ENCODE measurements around the gene COL18A1. TPM values are rescaled to one million over a fixed set of nuclear protein-coding genes. Genes with fewer than 3 reads are reported as not detected.

COL18A1 gene
- total and polyA plus RNA-seq, 2 donors (not counting 1 experiment from before 2014, with no cell fraction given), result 15.6 to 24.7 TPM

- H2AFZ ChIP-seq (ENCODE audit: insufficient read depth, low read depth, low read length, poor library complexity, severe bottlenecking), result no peak overlapping the region
- Mint-ChIP-seq H3K4me3 (no peak overlapping the region), H3K9me3 (ENCODE audit: insufficient read depth) (no peaks in the 10 kb centered on the region), H3K27ac (no peak overlapping the region), H3K4me1 (no peaks in the 10 kb centered on the region), H3K27me3 (peaks cover 4% of the 10 kb centered on the region)
- no peak for DNase-seq
- H3K36me3 ChIP-seq (replicated peaks in 1 of 2; ENCODE audit: control extremely low read depth in 1 of 2, control insufficient read depth in 1 of 2, extremely low read depth in 1 of 2, insufficient read depth in 2 of 2, low read length in 1 of 2), result no peaks in the 10 kb centered on the region
- no peaks in the 10 kb centered on the region for H3K4me1 ChIP-seq (ENCODE audit: control insufficient read depth in 2 of 2, insufficient read depth in 2 of 2, low read length in 2 of 2)
- intact Hi-C loops (cut with micrococcal nuclease), result no loop called here
- POLR2A ChIA-PET, result no interaction called here
- no peaks in the 10 kb centered on the region for H3K27me3 ChIP-seq (replicated peaks in 1 of 4; ENCODE audit: control extremely low read depth in 1 of 4, control insufficient read depth in 3 of 4, insufficient read depth in 4 of 4, low read length in 3 of 4)
- no peaks in the 10 kb centered on the region for H3K9me3 ChIP-seq (ENCODE audit: control extremely low read depth in 1 of 3, control insufficient read depth in 2 of 3, insufficient read depth in 1 of 3, low read length in 2 of 3)
- no peaks in the 10 kb centered on the region for H3K79me2 ChIP-seq (ENCODE audit: control insufficient read depth, insufficient read depth, low read length)
- TF ChIP-seq CTCF (IDR thresholded peaks at IDR 0.05) (no peak), EZH2 (IDR thresholded peaks at IDR 0.05; ENCODE audit: borderline replicate concordance, insufficient read depth, low read depth, low read length, poor library complexity, severe bottlenecking) (no peak)
- no peak overlapping the region for H3K9ac ChIP-seq (ENCODE audit: low read length)
- H3K27ac ChIP-seq (ENCODE audit: low read length in 2 of 2), result no peak overlapping the region
- WGBS (ENCODE audit: insufficient coverage), result 96% methylated on average over 28 of the region's 28 CpGs
- no peak overlapping the region for H3K4me2 ChIP-seq (replicated peaks; ENCODE audit: low read depth, low read length, poor library complexity, severe bottlenecking)
- no peak overlapping the region for H3K4me3 ChIP-seq (ENCODE audit: control extremely low read depth in 1 of 5, extremely low read depth in 1 of 5, insufficient read depth in 1 of 5, low read depth in 2 of 5, low read length in 4 of 5)
- CTCF ChIA-PET, result interaction anchor here (0.6 kb wide), 1 partner anchor 278 kb away, joined by 3 read pairs; no protein-coding TSS in a partner anchor
- no peaks in the 10 kb centered on the region for H4K20me1 ChIP-seq (ENCODE audit: control insufficient read depth, insufficient read depth, low read length, poor library complexity, severe bottlenecking)
- no peak for ATAC-seq (ENCODE audit: low read depth)
These were observed 17.1 kb downstream of the COL18A1 start for GRCh38 chr21:45421846-45422775.
